CD4-positive, alpha-beta memory T cell (primary cell): ENCODE measurements around the gene PLEKHG7. TPM values are rescaled to one million over a fixed set of nuclear protein-coding genes. Genes with fewer than 3 reads are reported as not detected.

Experiments
- CTCF ChIA-PET: fragments of 350-600 bp; sonication (Branson Sonifier 250); formaldehyde crosslinking; loops from one replicate; lab custom pipeline; 2021; ENCODE audit warnings: inconsistent platforms; ENCODE audit not compliant: partially characterized antibody; lab: Charles Lee
- POLR2A ChIA-PET: fragments of 350-600 bp; sonication (Branson Sonifier 250); formaldehyde crosslinking; loops from one replicate; lab custom pipeline; 2021; ENCODE audit not compliant: partially characterized antibody; lab: Charles Lee
- DNase-seq, 5 donors: peaks; one replicate each; pipeline versions ENCODE4 v3.0.0 to v3.0.0-alpha.2; 2020 to 2022; ENCODE audit warnings: mixed read lengths in 1 of 5
- H3K27ac ChIP-seq: one replicate; pipeline ENCODE4 v1.7.0; 2013; ENCODE audit warnings: low read depth, low read length
- H3K27me3 ChIP-seq: 2 replicates; pipeline ENCODE4 v1.7.0; 2013; ENCODE audit warnings: mild to moderate bottlenecking, low read length, moderate library complexity; ENCODE audit not compliant: insufficient read depth
- H3K36me3 ChIP-seq: 2 replicates; pipeline ENCODE4 v1.7.0; 2013; ENCODE audit warnings: mild to moderate bottlenecking, low read length, moderate library complexity; ENCODE audit not compliant: insufficient read depth
- H3K4me1 ChIP-seq: 2 replicates; pipeline ENCODE4 v1.7.0; 2013; ENCODE audit warnings: mild to moderate bottlenecking, low read length, moderate library complexity; ENCODE audit not compliant: insufficient read depth
- H3K4me3 ChIP-seq, 2 donors: one replicate each; pipeline ENCODE4 v1.7.0; 2013; ENCODE audit warnings: low read length in 2 of 2, mild to moderate bottlenecking in 1 of 2
- H3K9me3 ChIP-seq, 2 donors: one replicate each; pipeline ENCODE4 v1.7.0; 2013; ENCODE audit warnings: low read length in 2 of 2, control low read depth in 1 of 2; ENCODE audit not compliant: control insufficient read depth in 1 of 2
- H3K27ac Mint-ChIP-seq, 7 donors: one replicate each; pipeline ENCODE4 v1.8.0; 2020 to 2021; ENCODE audit warnings: mixed read lengths in 7 of 7, mild to moderate bottlenecking in 6 of 7, inconsistent platforms in 3 of 7, moderate library complexity in 3 of 7
- H3K27me3 Mint-ChIP-seq, 2 donors: one replicate each; pipeline ENCODE4 v1.8.0; 2020 to 2021; ENCODE audit warnings: mixed read lengths in 2 of 2
- H3K36me3 Mint-ChIP-seq, 2 donors: one replicate each; pipeline ENCODE4 v1.8.0; 2020 to 2021; ENCODE audit warnings: mixed read lengths in 2 of 2, inconsistent platforms in 1 of 2, mild to moderate bottlenecking in 1 of 2
- H3K4me1 Mint-ChIP-seq, 4 donors: one replicate each; pipeline ENCODE4 v1.8.0; 2020 to 2021; ENCODE audit warnings: mixed read lengths in 4 of 4, mild to moderate bottlenecking in 1 of 4
- H3K4me3 Mint-ChIP-seq, 8 donors: one replicate each; pipeline ENCODE4 v1.8.0; 2020 to 2021; ENCODE audit warnings: mixed read lengths in 8 of 8, mild to moderate bottlenecking in 7 of 8, moderate library complexity in 6 of 8, inconsistent platforms in 3 of 8
- H3K9me3 Mint-ChIP-seq, 8 donors: one replicate each; pipeline ENCODE4 v1.8.0; 2020 to 2021; ENCODE audit warnings: mixed read lengths in 8 of 8, mild to moderate bottlenecking in 5 of 8, inconsistent platforms in 3 of 8, moderate library complexity in 1 of 8
- intact Hi-C: fragments of 100-400 bp; cut with micrococcal nuclease; formaldehyde crosslinking; loops from one replicate; pipeline ENCODE4 v1.15.1; 2023
- polyA plus RNA-seq, 2 donors: library from polyadenylated mRNA; unstranded; fragments of 300-500 nt; fragmentation: Illumina TruSeq; gene quantifications; one replicate each; pipeline ENCODE4 v1.2.3, GENCODE V29; 2021
- total RNA-seq, 2 experiments: library from RNA; stranded (reverse); gene quantifications; one replicate each; pipeline ENCODE4 v1.2.3, GENCODE V29; 2021

PLEKHG7 gene
- total and polyA plus RNA-seq, 4 experiments from 2014 or later = 0.16 TPM; not detected in 3

DNA sequence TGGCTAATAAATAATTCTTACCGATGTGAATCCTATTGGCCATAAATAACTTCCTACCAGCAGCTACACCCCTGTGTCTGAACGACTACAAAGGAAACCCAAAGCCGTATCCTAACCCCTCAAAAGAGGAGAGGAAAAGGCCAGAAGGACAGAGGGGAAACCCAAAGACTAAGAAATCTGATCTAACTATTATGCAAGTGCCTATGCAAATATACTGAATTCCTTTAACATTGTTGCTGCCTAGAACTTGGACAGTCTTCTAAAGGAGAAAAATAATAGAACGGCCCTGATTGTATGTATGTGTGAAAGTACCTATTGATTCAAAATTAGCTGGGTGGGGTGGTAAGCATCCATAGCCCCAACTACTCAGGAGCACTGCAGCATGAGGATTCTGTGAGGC lies 997 bp downstream of the PLEKHG7 start:
- intact Hi-C loops = no loop called here
- H3K4me1 Mint-ChIP-seq = peaks cover 0 to 3% (median under 1%) of the 10 kb centered on the region in 4 donors
- POLR2A ChIA-PET = no interaction called here

DNA sequence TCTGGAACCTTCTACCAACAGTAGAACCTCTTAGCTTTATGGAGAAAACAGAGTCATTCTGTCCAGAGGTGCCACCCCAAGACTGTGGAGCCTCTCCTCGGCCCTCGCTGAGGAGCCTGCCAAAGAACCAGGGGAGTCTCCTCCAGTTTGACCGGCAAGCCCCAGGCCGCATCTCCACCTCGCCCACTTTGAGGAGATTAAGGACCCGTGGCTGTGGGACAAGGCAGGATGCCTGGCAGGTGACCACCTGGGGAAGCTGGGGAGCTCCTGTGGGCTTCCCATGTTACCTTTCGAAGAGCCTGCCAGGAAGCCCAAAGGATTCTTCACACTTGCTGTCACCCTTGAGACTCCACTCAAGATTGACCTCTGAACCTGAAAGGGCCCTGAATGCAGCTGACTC lies 3.8 kb downstream of the PLEKHG7 start:
- Histone ChIP-seq H3K27ac (no peak overlapping the region), H3K4me3 (no peak overlapping the region), H3K4me1 (no peaks in the 10 kb centered on the region), H3K9me3 (no peaks in the 10 kb centered on the region), H3K27me3 (no peaks in the 10 kb centered on the region), H3K36me3 (no peaks in the 10 kb centered on the region)
- CTCF ChIA-PET = no interaction called here
- no peak for DNase-seq
- peaks cover 0 to 2% (median 0%) of the 10 kb centered on the region in 4 donors for H3K4me1 Mint-ChIP-seq
- no peak overlapping the region for H3K27ac Mint-ChIP-seq
- no peaks in the 10 kb centered on the region for H3K36me3 Mint-ChIP-seq
- H3K4me3 Mint-ChIP-seq = no peak overlapping the region
- POLR2A ChIA-PET = no interaction called here
- no peaks in the 10 kb centered on the region for H3K27me3 Mint-ChIP-seq
- H3K9me3 Mint-ChIP-seq = no peaks in the 10 kb centered on the region
- intact Hi-C loops = no loop called here

More for the DNA sequence above, 997 bp downstream of the PLEKHG7 start:
- DNase-seq = no peak
- Histone ChIP-seq H3K27me3 (no peaks in the 10 kb centered on the region), H3K9me3 (no peaks in the 10 kb centered on the region), H3K27ac (no peak overlapping the region), H3K4me1 (no peaks in the 10 kb centered on the region), H3K36me3 (no peaks in the 10 kb centered on the region), H3K4me3 (no peak overlapping the region)
- Mint-ChIP-seq H3K27me3 (peaks cover 1 to 2% of the 10 kb centered on the region in 2 donors), H3K27ac (no peak overlapping the region), H3K36me3 (no peaks in the 10 kb centered on the region), H3K9me3 (no peaks in the 10 kb centered on the region), H3K4me3 (no peak overlapping the region)
- CTCF ChIA-PET = no interaction called here

DNA sequence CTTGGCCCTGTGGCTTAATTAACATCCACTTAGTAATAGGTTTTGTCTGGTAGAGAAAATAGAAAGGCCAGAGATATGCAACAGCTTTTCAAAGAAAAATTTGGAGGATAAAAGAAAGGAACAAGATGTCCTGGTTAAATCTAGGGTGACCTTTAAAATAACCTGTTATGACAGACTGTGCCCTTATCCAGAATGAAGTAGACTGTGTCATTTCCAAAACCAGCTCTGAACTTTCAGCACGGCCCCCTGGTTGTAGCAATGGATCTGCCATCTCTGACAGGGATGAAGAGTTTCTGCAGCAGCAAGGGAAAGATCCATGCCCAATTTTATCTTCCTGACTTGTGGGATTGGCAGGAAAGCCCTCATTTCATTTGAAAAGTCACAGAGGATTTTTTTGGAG lies 5.1 kb downstream of the PLEKHG7 start:
- Mint-ChIP-seq H3K4me1 (peaks cover 0 to 2% (median 0%) of the 10 kb centered on the region in 4 donors), H3K27ac (no peak overlapping the region), H3K27me3 (no peaks in the 10 kb centered on the region), H3K36me3 (no peaks in the 10 kb centered on the region), H3K4me3 (no peak overlapping the region), H3K9me3 (no peaks in the 10 kb centered on the region)
- POLR2A ChIA-PET = no interaction called here
- Histone ChIP-seq H3K27me3 (no peaks in the 10 kb centered on the region), H3K4me3 (no peak overlapping the region), H3K27ac (no peak overlapping the region), H3K36me3 (no peaks in the 10 kb centered on the region), H3K9me3 (no peaks in the 10 kb centered on the region), H3K4me1 (no peaks in the 10 kb centered on the region)
- DNase-seq = no peak
- intact Hi-C loops = no loop called here
- CTCF ChIA-PET = no interaction called here

DNA sequence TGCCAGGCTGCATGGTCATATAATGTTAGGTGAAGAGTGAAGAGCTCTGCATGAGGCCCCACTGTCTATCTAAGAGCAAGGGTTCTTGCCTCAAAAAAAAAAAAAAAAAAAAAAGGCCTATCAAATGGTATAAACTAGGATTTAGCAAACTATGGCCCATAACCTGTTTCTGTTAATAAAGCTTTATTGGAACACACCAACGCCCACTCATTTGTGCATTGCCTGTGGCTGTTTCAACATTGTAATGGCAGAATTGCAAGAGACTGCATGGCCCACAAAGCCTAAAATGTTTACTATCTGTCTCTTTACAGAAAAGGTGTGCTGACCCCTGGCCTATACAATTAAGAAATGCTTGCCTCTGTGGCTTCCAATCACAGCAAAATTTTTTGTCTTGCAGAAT lies 12.8 kb downstream of the PLEKHG7 start:
- ChIA-PET CTCF (interaction anchor here (0.6 kb wide), 1 partner anchor 1333 kb away, joined by 4 read pairs; no protein-coding TSS in a partner anchor), POLR2A (no interaction called here)
- no peak for DNase-seq
- no peak overlapping the region for H3K27ac Mint-ChIP-seq
- no peaks in the 10 kb centered on the region for H3K4me1 Mint-ChIP-seq
- H3K4me3 ChIP-seq = no peak overlapping the region
- no peaks in the 10 kb centered on the region for H3K27me3 Mint-ChIP-seq
- H3K9me3 Mint-ChIP-seq = peaks cover 0 to 3% (median 0%) of the 10 kb centered on the region in 8 donors
- no peak overlapping the region for H3K4me3 Mint-ChIP-seq
- H3K9me3 ChIP-seq = no peaks in the 10 kb centered on the region
- H3K36me3 ChIP-seq = no peaks in the 10 kb centered on the region
- no peak overlapping the region for H3K27ac ChIP-seq
- H3K27me3 ChIP-seq = no peaks in the 10 kb centered on the region
- intact Hi-C loops = no loop called here
- no peaks in the 10 kb centered on the region for H3K36me3 Mint-ChIP-seq
- H3K4me1 ChIP-seq = no peaks in the 10 kb centered on the region

DNA sequence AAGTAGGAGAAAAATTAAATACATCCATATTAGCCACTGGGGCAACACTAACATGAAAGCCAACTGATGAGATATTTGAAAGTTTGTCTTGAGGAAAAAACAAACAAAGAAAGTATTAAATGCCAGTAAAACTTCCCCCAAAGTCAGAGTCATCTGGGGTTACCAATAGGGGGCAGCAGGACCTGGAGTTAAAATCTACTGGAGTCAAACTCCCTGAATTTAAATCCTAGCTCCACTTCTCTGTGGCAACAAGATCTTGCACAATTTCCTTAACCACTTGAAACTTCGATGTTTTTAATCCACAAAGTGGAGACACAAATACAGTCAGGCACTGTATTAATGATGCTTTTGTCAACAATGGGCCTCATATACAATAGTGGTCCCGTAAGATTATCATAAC lies 14.4 kb downstream of the PLEKHG7 start:
- H3K9me3 ChIP-seq = no peaks in the 10 kb centered on the region
- H3K27ac ChIP-seq = no peak overlapping the region
- no peaks in the 10 kb centered on the region for H3K27me3 ChIP-seq
- Mint-ChIP-seq H3K27me3 (no peaks in the 10 kb centered on the region), H3K4me3 (no peak overlapping the region), H3K36me3 (no peaks in the 10 kb centered on the region), H3K4me1 (no peaks in the 10 kb centered on the region), H3K9me3 (peaks cover 0 to 3% (median 0%) of the 10 kb centered on the region in 8 donors), H3K27ac (no peak overlapping the region)
- intact Hi-C loops = no loop called here
- ChIA-PET POLR2A (no interaction called here), CTCF (no interaction called here)
- H3K4me1 ChIP-seq = no peaks in the 10 kb centered on the region
- no peak for DNase-seq
- H3K36me3 ChIP-seq = no peaks in the 10 kb centered on the region
- no peak overlapping the region for H3K4me3 ChIP-seq

DNA sequence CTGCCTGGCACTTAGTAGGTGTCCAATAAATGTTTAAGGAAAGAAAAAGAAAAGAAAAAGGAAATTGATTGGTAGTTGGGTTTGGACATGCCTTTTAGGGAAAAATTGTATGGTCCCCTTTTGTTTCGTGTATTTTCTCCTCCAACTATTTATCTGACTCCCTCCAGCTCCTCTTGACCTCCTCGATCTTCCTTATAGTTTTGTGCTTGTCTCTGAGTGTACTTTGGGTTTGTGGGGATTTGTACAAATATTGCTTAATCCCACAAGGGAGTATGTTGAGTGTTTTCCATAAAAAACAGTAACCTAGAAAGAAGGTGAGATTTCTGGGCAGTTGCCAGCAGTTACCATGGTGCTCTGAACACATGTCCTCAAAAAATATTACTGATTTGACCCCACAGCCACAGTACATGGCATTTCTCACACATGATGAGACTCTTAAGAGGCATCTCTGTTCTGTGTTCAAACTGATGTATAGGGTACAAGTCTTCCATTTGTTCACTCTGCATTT lies 15.7 kb downstream of the PLEKHG7 start:
- Mint-ChIP-seq H3K4me1 (no peaks in the 10 kb centered on the region), H3K27me3 (peaks cover 0 to 3% of the 10 kb centered on the region in 2 donors), H3K36me3 (no peaks in the 10 kb centered on the region), H3K9me3 (peaks cover 0 to 4% (median 0%) of the 10 kb centered on the region in 8 donors), H3K27ac (no peak overlapping the region), H3K4me3 (no peak overlapping the region)
- no peak overlapping the region for H3K4me3 ChIP-seq
- no peaks in the 10 kb centered on the region for H3K27me3 ChIP-seq
- H3K36me3 ChIP-seq = no peaks in the 10 kb centered on the region
- H3K9me3 ChIP-seq = no peaks in the 10 kb centered on the region
- no peaks in the 10 kb centered on the region for H3K4me1 ChIP-seq
- ChIA-PET POLR2A (no interaction called here), CTCF (no interaction called here)
- H3K27ac ChIP-seq = no peak overlapping the region
- intact Hi-C loops = no loop called here
- DNase-seq = no peak

DNA sequence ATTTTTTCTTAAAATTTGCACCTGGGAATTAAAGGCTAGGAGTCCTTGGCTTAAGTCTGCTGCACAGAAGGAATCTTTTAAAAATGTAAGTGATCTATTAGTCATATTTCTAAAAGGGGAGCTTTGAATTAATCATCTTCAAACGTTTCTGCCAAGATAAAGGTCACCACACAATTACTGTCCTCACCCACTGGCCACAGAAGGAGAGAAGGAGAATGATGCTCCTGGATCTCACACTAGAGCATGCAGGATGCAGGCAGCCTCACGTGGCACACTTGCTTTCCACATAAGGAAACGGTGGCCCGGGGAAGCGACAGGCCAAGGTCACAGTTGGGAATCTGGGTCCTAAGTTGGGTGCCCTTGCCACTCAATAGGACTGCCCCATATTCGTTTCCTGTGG lies 16.9 kb downstream of the PLEKHG7 start:
- no peaks in the 10 kb centered on the region for H3K4me1 ChIP-seq
- no peaks in the 10 kb centered on the region for H3K9me3 ChIP-seq
- no peak overlapping the region for H3K4me3 Mint-ChIP-seq
- H3K27ac Mint-ChIP-seq = no peak overlapping the region
- no peaks in the 10 kb centered on the region for H3K36me3 Mint-ChIP-seq
- intact Hi-C loops = no loop called here
- POLR2A ChIA-PET = no interaction called here
- H3K27me3 Mint-ChIP-seq = peaks cover 0 to 3% of the 10 kb centered on the region in 2 donors
- H3K27me3 ChIP-seq = no peaks in the 10 kb centered on the region
- CTCF ChIA-PET = no interaction called here
- DNase-seq = no peak
- H3K9me3 Mint-ChIP-seq = peaks cover 0 to 6% (median 4%) of the 10 kb centered on the region in 8 donors
- H3K27ac ChIP-seq = no peak overlapping the region
- H3K4me3 ChIP-seq = no peak overlapping the region
- no peaks in the 10 kb centered on the region for H3K4me1 Mint-ChIP-seq
- no peaks in the 10 kb centered on the region for H3K36me3 ChIP-seq

DNA sequence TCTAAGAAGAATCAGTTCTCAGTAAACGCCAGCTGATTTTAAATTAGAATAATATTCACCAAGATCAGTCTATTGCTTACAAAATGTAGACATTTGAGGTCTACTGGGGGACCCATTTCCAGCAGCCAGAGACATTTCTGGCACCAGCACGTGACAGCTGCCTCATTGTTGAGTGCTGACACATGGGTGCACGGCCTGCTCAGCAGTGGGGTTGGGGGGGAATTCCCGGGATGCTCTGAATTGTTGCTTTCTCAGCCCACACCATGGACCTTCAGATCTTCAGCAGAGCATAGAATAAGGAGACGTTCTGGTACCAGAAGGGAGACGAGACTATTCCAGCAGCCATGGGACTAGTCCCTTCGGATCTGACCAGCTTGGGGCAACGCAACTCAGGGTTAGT lies 18.3 kb downstream of the PLEKHG7 start:
- no peaks in the 10 kb centered on the region for H3K4me1 Mint-ChIP-seq
- H3K27ac Mint-ChIP-seq = no peak overlapping the region
- DNase-seq = no peak
- ChIA-PET CTCF (no interaction called here), POLR2A (no interaction called here)
- Histone ChIP-seq H3K36me3 (no peaks in the 10 kb centered on the region), H3K4me1 (no peaks in the 10 kb centered on the region), H3K27me3 (no peaks in the 10 kb centered on the region), H3K9me3 (no peaks in the 10 kb centered on the region), H3K27ac (no peak overlapping the region), H3K4me3 (no peak overlapping the region)
- H3K27me3 Mint-ChIP-seq = peaks cover 0 to 4% of the 10 kb centered on the region in 2 donors
- peaks cover 0 to 12% (median 8%) of the 10 kb centered on the region in 8 donors for H3K9me3 Mint-ChIP-seq
- H3K36me3 Mint-ChIP-seq = no peaks in the 10 kb centered on the region
- intact Hi-C loops = no loop called here
- H3K4me3 Mint-ChIP-seq = no peak overlapping the region
